SK-N-SH (cell line): ENCODE measurements around the gene CFAP91. TPM values are rescaled to one million over a fixed set of nuclear protein-coding genes. Genes with fewer than 3 reads are reported as not detected.

Experiments used
- CTCF ChIA-PET: fragments of 300-600, 350-600 bp; formaldehyde crosslinking; extraction: SDS; loops from one replicate; lab custom pipeline; 2021; lab: Yijun Ruan, JAX
- POLR2A ChIA-PET: fragments of 350-600 bp; sonication (Branson Sonifier 250); formaldehyde crosslinking; extraction: SDS; loops from one replicate; lab custom pipeline; 2020; ENCODE audit warnings: antibody characterized with exemption, inconsistent platforms; lab: Yijun Ruan, JAX
- DNase-seq: peaks from one replicate; pipeline ENCODE4 v3.0.0; 2012
- H2AFZ ChIP-seq: fragments of 200-600 bp; sonication (generic); 2 replicates; pipeline ENCODE4 v1.8.1; 2016; ENCODE audit warnings: antibody characterized with exemption, mild to moderate bottlenecking, low read depth
- H3F3A ChIP-seq: fragments of 200-600 bp; sonication (generic); replicated peaks from 2 replicates; pipeline ENCODE3; 2016; ENCODE audit warnings: antibody characterized with exemption, mild to moderate bottlenecking; ENCODE audit not compliant: insufficient read depth
- H3K27ac ChIP-seq, 2 experiments: fragments of 200-500 bp in 1 of 2; fragments of 200-600 bp in 1 of 2; sonication (Bioruptor generic) in 1 of 2; sonication (generic), shearing (Covaris generic) in 1 of 2; 2 replicates each; pipeline versions ENCODE4 v1.5.1 to v1.6.1; 2014 to 2016; ENCODE audit warnings: low read depth in 2 of 2, inconsistent platforms in 1 of 2, low read length in 1 of 2, mild to moderate bottlenecking in 1 of 2, mixed read lengths in 1 of 2
- H3K27me3 ChIP-seq: fragments of 200-600 bp; sonication (generic), shearing (Covaris generic); 2 replicates; pipeline ENCODE4 v1.6.1; 2016; ENCODE audit warnings: mixed run types; ENCODE audit not compliant: insufficient read depth
- H3K36me3 ChIP-seq, 2 experiments: fragments of 200-500 bp in 1 of 2; fragments of 200-600 bp in 1 of 2; sonication (Bioruptor generic) in 1 of 2; sonication (generic) in 1 of 2; replicated peaks in 1 of 2; 2 replicates each; pipeline versions ENCODE3 to v1.5.1; 2014 to 2016; ENCODE audit warnings: low read length in 1 of 2, mild to moderate bottlenecking in 1 of 2; ENCODE audit not compliant: insufficient read depth in 2 of 2, control insufficient read depth in 1 of 2
- H3K4me1 ChIP-seq, 2 experiments: fragments of 200-500 bp in 1 of 2; fragments of 200-600 bp in 1 of 2; sonication (Bioruptor generic) in 1 of 2; sonication (generic), shearing (Covaris generic) in 1 of 2; 2 replicates each; pipeline versions ENCODE4 v1.5.1 to v1.6.1; 2014 to 2016; ENCODE audit warnings: low read depth in 1 of 2, low read length in 1 of 2, mixed run types in 1 of 2; ENCODE audit not compliant: insufficient read depth in 2 of 2, control insufficient read depth in 1 of 2
- H3K4me2 ChIP-seq: fragments of 200-600 bp; sonication (generic), shearing (Covaris generic); 2 replicates; pipeline ENCODE4 v1.6.1; 2017; ENCODE audit warnings: mixed run types
- H3K4me3 ChIP-seq, 2 experiments: fragments of 200-500 bp in 1 of 2; fragments of 200-600 bp in 1 of 2; sonication (Bioruptor generic) in 1 of 2; sonication (generic), shearing (Covaris generic) in 1 of 2; 2 replicates each; pipeline versions ENCODE4 v1.5.1 to v1.8.1; 2014 to 2016; ENCODE audit warnings: low read depth in 2 of 2, inconsistent platforms in 1 of 2, low read length in 1 of 2, mild to moderate bottlenecking in 1 of 2, mixed read lengths in 1 of 2, moderate library complexity in 1 of 2
- H3K79me2 ChIP-seq: fragments of 200-600 bp; sonication (generic); 2 replicates; pipeline ENCODE4 v1.8.1; 2017; ENCODE audit warnings: mild to moderate bottlenecking; ENCODE audit not compliant: insufficient read depth
- H3K9ac ChIP-seq: fragments of 200-600 bp; sonication (generic); 2 replicates; pipeline ENCODE4 v1.6.1; 2017; ENCODE audit warnings: mixed run types
- H3K9me2 ChIP-seq: fragments of 200-600 bp; sonication (generic); 2 replicates; pipeline ENCODE4 v1.6.1; 2017; ENCODE audit warnings: mixed run types
- H3K9me3 ChIP-seq: fragments of 200-600 bp; sonication (generic); 2 replicates; pipeline ENCODE4 v1.6.1; 2017; ENCODE audit warnings: mixed run types, mild to moderate bottlenecking, moderate library complexity
- H4K20me1 ChIP-seq: fragments of 200-600 bp; sonication (generic); 2 replicates; pipeline ENCODE4 v1.6.1; 2017; ENCODE audit warnings: mild to moderate bottlenecking, mixed run types; ENCODE audit not compliant: insufficient read depth
- CTCF ChIP-seq: fragments of 200-600 bp; sonication (generic); IDR thresholded peaks from 2 replicates; pipeline ENCODE4 v1.6.1; 2017; ENCODE audit warnings: antibody characterized with exemption, mild to moderate bottlenecking, moderate library complexity
- EP300 ChIP-seq, 2 experiments: IDR thresholded peaks; 2 replicates each; pipeline versions ENCODE4 v1.4.0 to v1.6.1; 2012; ENCODE audit warnings: borderline replicate concordance in 1 of 2, low read depth in 1 of 2, low read length in 1 of 2
- EZH2phosphoT487 ChIP-seq: fragments of 200-600 bp; sonication (generic); IDR thresholded peaks from 2 replicates; pipeline ENCODE4 v1.6.1; 2017; ENCODE audit warnings: low read depth, mixed run types, mild to moderate bottlenecking, antibody characterized with exemption, moderate library complexity, borderline replicate concordance
- FOSL2 ChIP-seq: IDR thresholded peaks from 2 replicates; pipeline ENCODE4 v1.4.0; 2012; ENCODE audit warnings: low read depth, mild to moderate bottlenecking, moderate library complexity, borderline replicate concordance
- FOXJ3 ChIP-seq: sonication (generic); formaldehyde crosslinking; IDR thresholded peaks from 2 replicates; pipeline ENCODE4 v1.5.1; 2020; ENCODE audit warnings: mild to moderate bottlenecking, missing genetic modification reagents
- FOXM1 ChIP-seq: IDR thresholded peaks from 2 replicates; pipeline ENCODE4 v1.4.0; 2012; ENCODE audit warnings: low read depth, mild to moderate bottlenecking
- GATA2 ChIP-seq: sonication (generic); formaldehyde crosslinking; IDR thresholded peaks from 2 replicates; pipeline ENCODE4 v1.5.0; 2020; ENCODE audit warnings: mild to moderate bottlenecking, missing genetic modification reagents
- MEF2A ChIP-seq: IDR thresholded peaks from 2 replicates; pipeline ENCODE4 v1.4.0; 2012; ENCODE audit warnings: low read depth, borderline replicate concordance
- NFIC ChIP-seq: IDR thresholded peaks from 2 replicates; pipeline ENCODE4 v1.4.0; 2012; ENCODE audit warnings: borderline replicate concordance
- NRF1 ChIP-seq: IDR thresholded peaks from 2 replicates; pipeline ENCODE4 v1.6.1; 2012; ENCODE audit warnings: low read depth, mild to moderate bottlenecking, low read length
- POLR2AphosphoS5 ChIP-seq: IDR thresholded peaks from 2 replicates; pipeline ENCODE4 v1.6.1; 2012; ENCODE audit warnings: low read depth, low read length
- RAD21 ChIP-seq: IDR thresholded peaks from 2 replicates; pipeline ENCODE4 v1.6.1; 2012; ENCODE audit warnings: mild to moderate bottlenecking, low read length
- RCOR1 ChIP-seq: fragments of 150-350 bp; IDR thresholded peaks from 2 replicates; pipeline ENCODE4 v1.6.1; 2017; ENCODE audit warnings: antibody characterized with exemption, low read length
- RXRA ChIP-seq: IDR thresholded peaks from 2 replicates; pipeline ENCODE4 v1.4.0; 2012; ENCODE audit warnings: low read depth, mild to moderate bottlenecking, borderline replicate concordance
- SMC3 ChIP-seq: IDR thresholded peaks from 2 replicates; pipeline ENCODE4 v1.6.1; 2012; ENCODE audit warnings: low read depth, low read length, improper control_type of control experiment
- TAF1 ChIP-seq: IDR thresholded peaks from 2 replicates; pipeline ENCODE4 v1.6.1; 2012; ENCODE audit warnings: low read depth, mild to moderate bottlenecking, low read length, moderate library complexity, borderline replicate concordance
- USF2 ChIP-seq: fragments of 150-350 bp; IDR thresholded peaks from 2 replicates; pipeline ENCODE4 v1.6.1; 2017; ENCODE audit warnings: antibody characterized with exemption, low read length, low read depth, borderline replicate concordance
- YY1 ChIP-seq: IDR thresholded peaks from 2 replicates; pipeline ENCODE4 v1.4.0; 2012; ENCODE audit warnings: low read depth, mild to moderate bottlenecking
- WGBS: methylation state at CpG from one replicate; pipeline ENCODE4 v1.1.6; 2017; ENCODE audit warnings: low lambda C conversion rate; 5-methylcytosine and 5-hydroxymethylcytosine counted together
- polyA plus RNA-seq, 3 experiments: library from polyadenylated mRNA; depleted of rRNA; stranded (reverse); fragments of >200 nt; gene quantifications; 2 replicates each; pipeline ENCODE4 v1.2.3, GENCODE V29; 2012
- TF ChIP-seq, protein P1 (sequence below): IDR thresholded peaks from 2 replicates; pipeline ENCODE4 v1.4.0; 2012; ENCODE audit warnings: low read depth, borderline replicate concordance
- TF ChIP-seq, protein P2 (sequence below): IDR thresholded peaks from 2 replicates; pipeline ENCODE4; 2012

Gene CFAP91
- polyA plus RNA-seq, 1 of the 3 experiments (the other 2 are of a cell fraction), result 3.7 TPM

DNA sequence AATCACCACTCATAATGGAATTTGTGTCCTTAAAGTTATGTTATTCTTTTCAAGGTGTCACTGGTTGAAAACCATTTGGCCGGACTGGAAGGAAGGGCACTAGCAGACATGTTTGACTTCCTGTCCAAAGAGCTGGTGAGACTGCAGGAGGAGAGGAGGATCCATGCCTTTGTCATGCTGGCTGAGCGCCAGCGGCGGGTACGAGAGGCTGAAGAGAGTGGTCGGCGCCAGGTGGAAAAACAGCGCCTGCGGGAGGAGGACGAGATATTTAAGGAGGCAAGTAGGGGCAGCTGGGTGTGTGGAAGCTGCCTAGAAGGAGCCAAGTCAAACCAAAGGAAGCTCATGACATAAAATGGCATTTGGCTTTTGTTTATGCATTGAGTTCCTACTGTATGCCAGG is 41.1 kb downstream of the CFAP91 start:
- 91% methylated on average over 10 of the region's 10 CpGs for WGBS
- Histone ChIP-seq H3K27ac (no peak overlapping the region), H3K9ac (no peak overlapping the region), H3K9me3 (no peaks in the 10 kb centered on the region), H3K9me2 (no peaks in the 10 kb centered on the region), H3F3A (no peaks in the 10 kb centered on the region), H3K36me3 (no peaks in the 10 kb centered on the region), H2AFZ (no peak overlapping the region), H3K4me2 (no peak overlapping the region), H3K4me1 (peaks cover 0 to 3% of the 10 kb centered on the region in 2 experiments; a peak in 1 of 4 replicates), H3K27me3 (no peaks in the 10 kb centered on the region), H3K4me3 (no peak overlapping the region), H3K79me2 (no peaks in the 10 kb centered on the region), H4K20me1 (no peaks in the 10 kb centered on the region)
- ChIA-PET CTCF (interaction anchor here (1.0 kb wide), 1 partner anchor 468 kb away, joined by 3 read pairs; no protein-coding TSS in a partner anchor), POLR2A (no interaction called here)
- TF ChIP-seq, protein P1, sequence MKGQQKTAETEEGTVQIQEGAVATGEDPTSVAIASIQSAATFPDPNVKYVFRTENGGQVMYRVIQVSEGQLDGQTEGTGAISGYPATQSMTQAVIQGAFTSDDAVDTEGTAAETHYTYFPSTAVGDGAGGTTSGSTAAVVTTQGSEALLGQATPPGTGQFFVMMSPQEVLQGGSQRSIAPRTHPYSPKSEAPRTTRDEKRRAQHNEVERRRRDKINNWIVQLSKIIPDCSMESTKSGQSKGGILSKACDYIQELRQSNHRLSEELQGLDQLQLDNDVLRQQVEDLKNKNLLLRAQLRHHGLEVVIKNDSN, result no peak
- TF ChIP-seq FOSL2 (no peak), GATA2 (no peak), NFIC (no peak), TAF1 (no peak)
- DNase-seq, result no peak

- Histone ChIP-seq H3K79me2 (no peaks in the 10 kb centered on the region), H3K9me3 (no peaks in the 10 kb centered on the region), H3K4me3 (no peak overlapping the region), H3K9ac (no peak overlapping the region), H3K27ac (no peak overlapping the region), H3K4me1 (no peaks in the 10 kb centered on the region), H3K9me2 (no peaks in the 10 kb centered on the region), H2AFZ (no peak overlapping the region), H3F3A (no peaks in the 10 kb centered on the region), H4K20me1 (no peaks in the 10 kb centered on the region), H3K36me3 (no peaks in the 10 kb centered on the region), H3K4me2 (no peak overlapping the region), H3K27me3 (no peaks in the 10 kb centered on the region)
- TF ChIP-seq EZH2phosphoT487 (no peak), FOXJ3 (no peak), EP300 (IDR thresholded peaks at IDR 0.05; ENCODE audit: borderline replicate concordance in 1 of 2, low read depth in 1 of 2, low read length in 1 of 2) (no peak), FOSL2 (no peak), MEF2A (no peak), USF2 (no peak), NRF1 (no peak), RCOR1 (no peak), RXRA (no peak), YY1 (no peak), SMC3 (no peak), RAD21 (no peak), FOXM1 (no peak), CTCF (no peak), NFIC (no peak), POLR2AphosphoS5 (no peak)
- TF ChIP-seq, protein P1, result no peak
- TF ChIP-seq, protein P2, sequence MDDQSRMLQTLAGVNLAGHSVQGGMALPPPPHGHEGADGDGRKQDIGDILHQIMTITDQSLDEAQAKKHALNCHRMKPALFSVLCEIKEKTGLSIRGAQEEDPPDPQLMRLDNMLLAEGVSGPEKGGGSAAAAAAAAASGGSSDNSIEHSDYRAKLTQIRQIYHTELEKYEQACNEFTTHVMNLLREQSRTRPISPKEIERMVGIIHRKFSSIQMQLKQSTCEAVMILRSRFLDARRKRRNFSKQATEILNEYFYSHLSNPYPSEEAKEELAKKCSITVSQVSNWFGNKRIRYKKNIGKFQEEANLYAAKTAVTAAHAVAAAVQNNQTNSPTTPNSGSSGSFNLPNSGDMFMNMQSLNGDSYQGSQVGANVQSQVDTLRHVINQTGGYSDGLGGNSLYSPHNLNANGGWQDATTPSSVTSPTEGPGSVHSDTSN, result no peak
- WGBS, result 78% methylated on average over 1 of the region's 1 CpG
- ChIA-PET POLR2A (no interaction called here), CTCF (no interaction called here)
- no peak for DNase-seq
Observed at GRCh38 chr3:119745942-119746341, 43.1 kb downstream of the CFAP91 start.
